MM.1S (cell line): ENCODE measurements around the gene SPCS1.

ENCODE experiments used
- DNase-seq: peaks from one replicate; pipeline ENCODE4 v3.0.0-alpha.2; 2015
- H2AFZ ChIP-seq: fragments of 300-600 bp; sonication (generic); 2 replicates; pipeline ENCODE4 v1.6.0; 2016; ENCODE audit warnings: antibody characterized with exemption, low read length
- H3F3A ChIP-seq: fragments of 300-600 bp; sonication (generic); 2 replicates; pipeline ENCODE4 v1.6.1; 2016; ENCODE audit warnings: mild to moderate bottlenecking, antibody characterized with exemption, low read length, moderate library complexity, mixed read lengths; ENCODE audit not compliant: insufficient read depth
- H3K27ac ChIP-seq: fragments of 300-600 bp; sonication (generic); 2 replicates; pipeline ENCODE4 v1.5.1; 2016; ENCODE audit warnings: mild to moderate bottlenecking, low read length
- H3K27me3 ChIP-seq: fragments of 300-600 bp; sonication (generic); replicated peaks from 2 replicates; pipeline ENCODE4 v1.6.0; 2016; ENCODE audit warnings: low read length; ENCODE audit not compliant: insufficient read depth
- H3K36me3 ChIP-seq: fragments of 300-600 bp; sonication (generic); replicated peaks from 2 replicates; pipeline ENCODE4 v1.6.1; 2016; ENCODE audit warnings: mild to moderate bottlenecking, low read length, mixed read lengths; ENCODE audit not compliant: insufficient read depth
- H3K4me1 ChIP-seq: fragments of 300-600 bp; sonication (generic); 2 replicates; pipeline ENCODE4 v1.6.1; 2016; ENCODE audit warnings: low read length, mixed read lengths
- H3K4me2 ChIP-seq: fragments of 300-600 bp; sonication (generic); 2 replicates; pipeline ENCODE4 v1.6.0; 2016; ENCODE audit warnings: low read depth, low read length
- H3K4me3 ChIP-seq: fragments of 300-600 bp; sonication (generic); 2 replicates; pipeline ENCODE4 v1.5.1; 2016; ENCODE audit warnings: low read length, mixed read lengths
- H3K79me2 ChIP-seq: fragments of 300-600 bp; sonication (generic); 2 replicates; pipeline ENCODE4 v1.6.1; 2016; ENCODE audit warnings: mixed run types, low read length, mixed read lengths
- H3K9ac ChIP-seq: fragments of 300-600 bp; sonication (generic); 2 replicates; pipeline ENCODE4 v1.6.1; 2016; ENCODE audit warnings: low read length, mixed read lengths
- H3K9me2 ChIP-seq: fragments of 300-600 bp; sonication (generic); replicated peaks from 2 replicates; pipeline ENCODE4 v1.6.1; 2016; ENCODE audit warnings: mild to moderate bottlenecking, low read length, mixed read lengths; ENCODE audit not compliant: insufficient read depth
- H3K9me3 ChIP-seq: fragments of 300-600 bp; sonication (generic); replicated peaks from 2 replicates; pipeline ENCODE4 v1.6.1; 2016; ENCODE audit warnings: mild to moderate bottlenecking, low read length, mixed read lengths; ENCODE audit not compliant: insufficient read depth
- H4K20me1 ChIP-seq: fragments of 300-600 bp; sonication (generic); 2 replicates; pipeline ENCODE4 v1.6.1; 2016; ENCODE audit warnings: mild to moderate bottlenecking, low read length, moderate library complexity, mixed read lengths; ENCODE audit not compliant: insufficient read depth
- EZH2 ChIP-seq: fragments of 300-600 bp; sonication (generic); optimal IDR thresholded peaks from 2 replicates; pipeline ENCODE3; 2017; ENCODE audit warnings: low read depth, mild to moderate bottlenecking, antibody characterized with exemption, low read length, mixed read lengths
- EZH2phosphoT487 ChIP-seq: fragments of 300-600 bp; sonication (generic); IDR thresholded peaks from 2 replicates; pipeline ENCODE4 v1.6.1; 2018; ENCODE audit warnings: antibody characterized with exemption, low read length
- TF ChIP-seq, protein P1 (sequence below): fragments of 300-600 bp; sonication (generic); IDR thresholded peaks from 2 replicates; pipeline ENCODE4 v1.5.1; 2016; ENCODE audit warnings: antibody characterized with exemption, low read length, mixed read lengths

Gene SPCS1

DNA sequence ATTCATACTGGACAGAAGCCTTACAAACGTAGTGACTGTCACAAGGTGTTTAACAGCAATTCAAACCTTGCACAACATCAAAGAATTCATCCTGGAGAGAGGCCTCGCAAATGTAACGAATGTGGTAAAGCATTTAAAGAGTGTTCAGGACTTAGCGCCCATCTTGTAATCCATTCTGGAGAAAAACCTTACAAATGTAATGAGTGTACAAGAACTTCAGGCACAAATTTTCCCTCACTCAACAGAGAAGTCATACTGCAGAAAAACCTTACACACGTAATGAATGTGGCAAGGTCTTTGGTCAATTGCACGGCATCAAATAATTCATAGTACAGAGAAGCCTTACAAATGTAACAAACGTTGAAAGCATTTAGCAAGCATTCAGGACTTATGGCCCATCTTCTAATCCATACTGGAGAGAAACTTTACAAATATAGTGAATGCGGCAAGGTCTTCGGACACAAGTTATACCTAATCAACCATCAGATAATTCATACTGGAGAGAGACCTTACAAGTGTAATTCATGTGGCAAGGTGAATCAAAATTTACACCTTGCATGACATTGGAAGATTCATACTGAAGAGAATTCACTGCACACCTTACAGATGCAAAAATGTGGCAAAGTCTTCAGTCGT lies 27.5 kb downstream of the SPCS1 start:
- Histone ChIP-seq H3K9me3 (no peaks in the 10 kb centered on the region), H3K9me2 (no peaks in the 10 kb centered on the region), H3K9ac (no peak overlapping the region), H3K27ac (no peak overlapping the region), H3K4me2 (no peak overlapping the region), H3K4me3 (no peak overlapping the region), H3K27me3 (no peaks in the 10 kb centered on the region), H3F3A (peaks cover 12% of the 10 kb centered on the region), H4K20me1 (no peaks in the 10 kb centered on the region), H3K79me2 (no peaks in the 10 kb centered on the region), H3K36me3 (0 out of 2 replicates have a peak, but pooled peaks cover 4% of the 10 kb centered on the region), H2AFZ (no peak overlapping the region), H3K4me1 (peaks cover 21% of the 10 kb centered on the region)
- no peak for DNase-seq
- TF ChIP-seq, protein P1, sequence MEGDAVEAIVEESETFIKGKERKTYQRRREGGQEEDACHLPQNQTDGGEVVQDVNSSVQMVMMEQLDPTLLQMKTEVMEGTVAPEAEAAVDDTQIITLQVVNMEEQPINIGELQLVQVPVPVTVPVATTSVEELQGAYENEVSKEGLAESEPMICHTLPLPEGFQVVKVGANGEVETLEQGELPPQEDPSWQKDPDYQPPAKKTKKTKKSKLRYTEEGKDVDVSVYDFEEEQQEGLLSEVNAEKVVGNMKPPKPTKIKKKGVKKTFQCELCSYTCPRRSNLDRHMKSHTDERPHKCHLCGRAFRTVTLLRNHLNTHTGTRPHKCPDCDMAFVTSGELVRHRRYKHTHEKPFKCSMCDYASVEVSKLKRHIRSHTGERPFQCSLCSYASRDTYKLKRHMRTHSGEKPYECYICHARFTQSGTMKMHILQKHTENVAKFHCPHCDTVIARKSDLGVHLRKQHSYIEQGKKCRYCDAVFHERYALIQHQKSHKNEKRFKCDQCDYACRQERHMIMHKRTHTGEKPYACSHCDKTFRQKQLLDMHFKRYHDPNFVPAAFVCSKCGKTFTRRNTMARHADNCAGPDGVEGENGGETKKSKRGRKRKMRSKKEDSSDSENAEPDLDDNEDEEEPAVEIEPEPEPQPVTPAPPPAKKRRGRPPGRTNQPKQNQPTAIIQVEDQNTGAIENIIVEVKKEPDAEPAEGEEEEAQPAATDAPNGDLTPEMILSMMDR, result no peak
- no peak for TF ChIP-seq EZH2phosphoT487

DNA sequence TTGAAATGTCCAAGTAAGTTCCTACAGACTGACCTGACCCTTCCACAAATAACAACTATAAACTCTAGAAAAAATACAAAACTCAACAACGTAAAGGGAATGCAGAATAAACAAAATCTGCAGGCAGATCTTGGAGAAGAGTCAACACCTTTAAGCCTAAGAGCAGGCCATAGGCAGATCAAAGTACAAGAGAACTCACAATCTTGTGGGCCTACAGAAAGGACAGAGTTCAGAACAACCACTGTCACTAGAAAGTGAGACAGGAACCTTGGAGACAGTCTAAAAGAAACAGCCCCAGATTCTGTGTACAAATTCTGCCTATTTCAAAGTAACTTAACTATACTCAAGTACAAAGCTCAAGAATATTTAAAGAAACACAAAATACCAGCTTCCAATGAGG lies 33.8 kb downstream of the SPCS1 start:
- Histone ChIP-seq H2AFZ (no peak overlapping the region), H3K27ac (no peak overlapping the region), H4K20me1 (no peaks in the 10 kb centered on the region), H3K9me2 (no peaks in the 10 kb centered on the region), H3K4me3 (no peak overlapping the region), H3K79me2 (no peaks in the 10 kb centered on the region), H3F3A (no peaks in the 10 kb centered on the region), H3K9ac (no peak overlapping the region), H3K4me1 (no peaks in the 10 kb centered on the region), H3K4me2 (no peak overlapping the region), H3K27me3 (no peaks in the 10 kb centered on the region), H3K9me3 (no peaks in the 10 kb centered on the region), H3K36me3 (no peaks in the 10 kb centered on the region; the same call in 1 of the 2 replicates)
- TF ChIP-seq, protein P1, result no peak
- TF ChIP-seq EZH2 (no peak), EZH2phosphoT487 (no peak)
- DNase-seq, result no peak

DNA sequence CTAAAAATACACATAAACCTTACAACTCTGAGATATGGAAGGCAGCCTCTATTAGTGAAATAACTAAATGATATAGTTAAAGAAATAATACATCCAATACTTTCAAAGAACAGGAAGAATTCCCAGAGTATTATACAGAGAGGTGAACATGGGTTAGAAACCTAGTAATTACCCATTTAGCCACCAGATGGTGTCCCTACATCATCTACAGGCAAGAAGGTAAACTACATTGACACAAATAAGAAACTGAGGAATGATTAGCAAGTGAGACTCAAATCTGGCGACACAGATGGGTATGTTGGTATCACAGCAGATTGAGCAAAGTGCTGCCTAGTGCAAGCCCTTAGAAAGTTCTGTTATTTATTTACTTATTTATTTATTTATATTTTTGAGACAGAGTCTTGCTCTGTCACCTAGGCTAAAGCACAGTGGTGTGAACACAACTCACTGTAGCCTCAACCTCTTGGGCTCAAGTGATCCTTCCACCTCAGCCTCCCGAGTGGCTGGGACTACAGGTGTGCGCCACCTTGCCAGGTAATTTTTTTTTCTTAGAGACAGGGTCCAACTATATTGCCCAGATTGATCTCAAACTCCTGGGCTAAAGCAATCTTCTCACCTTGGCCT lies 36.6 kb downstream of the SPCS1 start:
- Histone ChIP-seq H3K27me3 (no peaks in the 10 kb centered on the region), H3K27ac (no peak overlapping the region), H4K20me1 (no peaks in the 10 kb centered on the region), H3F3A (0 out of 2 replicates have a peak, but pooled peaks cover 2% of the 10 kb centered on the region), H3K36me3 (no peaks in the 10 kb centered on the region; the same call in 1 of the 2 replicates), H3K9ac (no peak overlapping the region), H3K4me3 (no peak overlapping the region), H3K79me2 (no peaks in the 10 kb centered on the region), H3K9me3 (no peaks in the 10 kb centered on the region), H2AFZ (no peak overlapping the region), H3K4me1 (no peaks in the 10 kb centered on the region), H3K9me2 (no peaks in the 10 kb centered on the region), H3K4me2 (no peak overlapping the region)
- DNase-seq, result peak; percentile 49
- no peak for TF ChIP-seq EZH2phosphoT487
- TF ChIP-seq, protein P1, result peak; percentile 70
- no peak for TF ChIP-seq EZH2
